ENCODE results near the gene M1AP. TPM values are rescaled to one million over a fixed set of nuclear protein-coding genes. Genes with fewer than 3 reads are reported as not detected.

The M1AP gene
- total and polyA plus RNA-seq, 2 of the 4 experiments (the other 2 are of a cell fraction), result 0.03 TPM; not detected in 1

- Histone ChIP-seq H3K4me1 (ENCODE audit: control insufficient read depth, insufficient read depth, low read length) (no peaks in the 10 kb centered on the region), H3K27ac (ENCODE audit: insufficient read depth, low read length) (no peak overlapping the region), H3K56ac (ENCODE audit: extremely low read depth, insufficient read depth, low read length) (no peak overlapping the region), H4K91ac (ENCODE audit: insufficient read depth, low read depth, low read length) (no peak overlapping the region), H3K18ac (ENCODE audit: low read depth, low read length) (no peak overlapping the region), H3K9me1 (ENCODE audit: insufficient read depth, low read length) (no peaks in the 10 kb centered on the region), H3K4ac (ENCODE audit: low read depth, low read length) (no peak overlapping the region), H4K5ac (ENCODE audit: low read depth, low read length) (no peak overlapping the region), H4K8ac (ENCODE audit: low read depth in 2 of 2, low read length in 2 of 2) (no peak overlapping the region), H2BK15ac (ENCODE audit: low read depth, low read length) (no peak overlapping the region), H3K4me3 (ENCODE audit: insufficient read depth, low read depth, low read length) (no peak overlapping the region), H3K9me3 (ENCODE audit: control insufficient read depth, insufficient read depth, low read length) (no peaks in the 10 kb centered on the region), H3K27me3 (ENCODE audit: control insufficient read depth, insufficient read depth, low read length) (no peaks in the 10 kb centered on the region), H3K14ac (replicated peaks; ENCODE audit: low read depth, low read length) (no peak overlapping the region), H4K20me1 (ENCODE audit: insufficient read depth, low read length) (no peaks in the 10 kb centered on the region), H3K9ac (ENCODE audit: low read depth, low read length) (no peak overlapping the region), H2AK9ac (replicated peaks; ENCODE audit: low read depth, low read length, poor library complexity) (no peak overlapping the region), H3K36me3 (ENCODE audit: control insufficient read depth, insufficient read depth, low read length) (no peaks in the 10 kb centered on the region), H2AFZ (replicated peaks; ENCODE audit: low read length, poor library complexity) (no peak overlapping the region), H2AK5ac (ENCODE audit: low read depth, low read length) (no peak overlapping the region), H3K23ac (ENCODE audit: low read depth, low read length) (no peak overlapping the region), H2BK20ac (ENCODE audit: low read depth, low read length) (no peak overlapping the region), H2BK5ac (ENCODE audit: low read depth, low read length, poor library complexity, severe bottlenecking) (no peak overlapping the region), H3K4me2 (ENCODE audit: low read depth, low read length) (no peak overlapping the region), H3K79me1 (ENCODE audit: low read depth in 1 of 2, low read length in 2 of 2) (no peaks in the 10 kb centered on the region), H2BK120ac (ENCODE audit: low read depth, low read length) (no peak overlapping the region)
- ChIA-PET CTCF (interaction anchor here (1.0 kb wide), 1 partner anchor 12 kb away, joined by 4 read pairs; no protein-coding TSS in a partner anchor), POLR2A (ENCODE audit: unreplicated experiment) (no interaction called here)
- ATAC-seq (ENCODE audit: low read depth) (no peak), DNase-seq (no peak)
- no CpG with 5 or more reads among the region's 1 CpG for WGBS, 2 experiments (ENCODE audit: extremely low coverage in 2 of 2, insufficient read length in 1 of 2)
- no TSS peak for BruUV-seq (replicated peaks)
- dilution Hi-C loops (cut with HindIII; ENCODE audit: low sequenced_read_pairs, unreplicated experiment), result no loop called here
- in situ Hi-C loops (cut with MboI; ENCODE audit: low sequenced_read_pairs), result no loop called here
- TF ChIP-seq RCOR1 (IDR thresholded peaks at IDR 0.05; ENCODE audit: insufficient replicate concordance, low read length) (no peak), RFX5 (IDR thresholded peaks at IDR 0.05; ENCODE audit: low read depth, low read length) (no peak), CEBPB (IDR thresholded peaks at IDR 0.05; ENCODE audit: low read depth, low read length) (no peak), RAD21 (IDR thresholded peaks at IDR 0.05; ENCODE audit: low read length) (no peak), CTCF (conservative IDR thresholded peaks at IDR 0.05; ENCODE audit: low read depth, low read length) (no peak), BHLHE40 (IDR thresholded peaks at IDR 0.05; ENCODE audit: low read depth, low read length) (no peak), SMC3 (IDR thresholded peaks at IDR 0.05; ENCODE audit: low read depth, low read length) (no peak), MXI1 (IDR thresholded peaks at IDR 0.05; ENCODE audit: borderline replicate concordance, low read depth, low read length) (no peak), USF2 (IDR thresholded peaks at IDR 0.05; ENCODE audit: low read depth, low read length) (no peak), MAZ (IDR thresholded peaks at IDR 0.05; ENCODE audit: borderline replicate concordance, low read depth, low read length) (no peak), FOS (IDR thresholded peaks at IDR 0.05; ENCODE audit: low read depth, low read length) (no peak), NFE2L2 (IDR thresholded peaks at IDR 0.05; ENCODE audit: low read depth, low read length) (no peak), ELK1 (IDR thresholded peaks at IDR 0.05; ENCODE audit: borderline replicate concordance, low read depth, low read length) (no peak), MAFK (IDR thresholded peaks at IDR 0.05; ENCODE audit: low read depth, low read length) (no peak), POLR2A (IDR thresholded peaks at IDR 0.05; ENCODE audit: low read depth, low read length) (no peak), CHD1 (IDR thresholded peaks at IDR 0.05; ENCODE audit: low read depth, low read length) (no peak)
- intact Hi-C loops (cut with micrococcal nuclease), result no loop called here
Observed at GRCh38 chr2:74668087-74668486, 20.0 kb upstream of the M1AP start.
